GM21576 (cell line): ENCODE measurements around the gene LMNB1.

Experiments used
- ATAC-seq: cut with Tn5 transposase; IDR thresholded peaks from one replicate; pipeline ENCODE4 v1.9.1; 2021; ENCODE audit warnings: mild to moderate bottlenecking, moderate library complexity; ENCODE audit not compliant: unreplicated experiment

Gene LMNB1

DNA sequence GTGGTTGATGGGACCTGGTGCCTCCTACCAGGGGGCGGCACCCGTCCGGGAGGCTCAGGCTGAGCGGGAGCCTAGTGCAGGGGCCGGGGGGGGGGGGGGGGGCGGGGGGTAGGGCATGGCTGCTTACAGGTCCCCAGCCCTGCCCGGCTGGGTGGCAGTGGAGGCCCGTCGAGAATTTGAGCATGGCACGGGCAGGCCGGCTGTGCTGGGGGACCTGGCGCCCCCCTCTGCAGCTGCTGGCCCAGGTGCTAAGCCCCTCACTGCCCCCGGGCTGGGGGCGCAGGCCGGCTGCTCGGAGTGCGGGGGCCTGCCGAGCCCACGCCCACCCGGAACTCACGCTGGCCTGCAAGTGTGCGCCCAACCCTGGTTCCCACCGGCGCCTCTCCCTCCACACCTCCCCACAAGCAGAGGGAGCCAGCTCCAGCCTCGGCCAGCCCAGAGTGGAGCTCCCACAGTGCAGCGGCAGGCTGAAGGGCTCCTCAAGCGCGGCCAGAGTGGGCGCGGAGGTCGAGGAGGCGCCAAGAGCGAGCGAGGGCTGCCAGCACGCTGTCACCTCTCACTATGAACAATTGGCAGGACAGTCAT is 77.7 kb downstream of the LMNB1 start:
- ATAC-seq = no peak

DNA sequence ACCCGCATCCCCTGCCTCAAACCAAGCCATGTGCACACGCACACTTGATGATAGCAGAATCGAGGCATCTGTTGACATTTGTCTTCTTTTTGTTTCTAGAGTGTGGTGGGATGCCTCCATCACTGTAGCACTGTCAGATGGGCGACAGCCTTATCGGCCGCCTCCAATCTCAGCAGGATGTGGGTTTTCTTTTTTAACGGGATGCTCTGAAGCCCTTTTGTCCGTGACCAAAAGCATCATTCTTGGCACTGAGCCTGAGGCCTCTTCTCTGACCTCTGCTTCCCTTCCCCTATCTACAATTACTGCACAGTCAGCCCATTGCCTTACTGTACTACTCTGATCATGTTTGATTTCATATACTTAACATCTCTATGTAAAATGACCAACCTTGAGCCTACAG is 78.3 kb downstream of the LMNB1 start:
- ATAC-seq = no peak

GRCh38 chr5:126857472-126858410 is 80.8 kb downstream of the LMNB1 start:
- ATAC-seq = no peak

GRCh38 chr5:126858441-126858840 is 81.5 kb downstream of the LMNB1 start:
- ATAC-seq = no peak

GRCh38 chr5:126863402-126863801 is 86.5 kb downstream of the LMNB1 start:
- ATAC-seq = no peak

DNA sequence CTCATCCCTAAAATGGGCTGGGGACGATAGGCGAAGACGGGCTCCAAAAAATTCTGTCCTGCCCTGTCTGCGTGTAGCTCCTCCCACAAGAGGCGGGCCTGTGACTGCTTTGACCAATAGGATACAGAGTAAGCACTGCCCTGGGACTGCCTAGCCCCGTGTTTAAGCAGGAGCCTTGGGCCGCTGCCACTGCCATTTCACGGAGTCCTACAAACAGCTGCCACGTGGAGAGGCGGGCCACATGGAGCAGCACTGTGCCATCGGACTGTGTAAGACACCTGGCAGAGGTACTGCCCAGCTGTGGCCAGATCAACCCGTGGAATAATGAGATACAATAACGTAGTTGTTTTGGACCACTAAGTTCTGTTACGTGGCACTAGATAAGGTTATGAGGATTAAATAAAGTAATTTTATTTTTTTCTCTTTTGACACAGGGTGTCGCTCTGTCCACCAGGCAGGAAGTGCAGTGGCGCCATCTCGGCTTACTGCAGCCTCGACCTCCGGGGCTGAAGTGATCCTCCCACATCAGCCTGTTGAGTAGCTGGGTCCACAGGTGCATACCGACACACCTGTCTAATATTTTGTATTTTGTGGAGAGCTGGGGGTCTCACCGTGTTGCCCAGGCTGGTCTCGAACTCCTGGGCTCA is 87.2 kb downstream of the LMNB1 start:
- ATAC-seq = no peak

DNA sequence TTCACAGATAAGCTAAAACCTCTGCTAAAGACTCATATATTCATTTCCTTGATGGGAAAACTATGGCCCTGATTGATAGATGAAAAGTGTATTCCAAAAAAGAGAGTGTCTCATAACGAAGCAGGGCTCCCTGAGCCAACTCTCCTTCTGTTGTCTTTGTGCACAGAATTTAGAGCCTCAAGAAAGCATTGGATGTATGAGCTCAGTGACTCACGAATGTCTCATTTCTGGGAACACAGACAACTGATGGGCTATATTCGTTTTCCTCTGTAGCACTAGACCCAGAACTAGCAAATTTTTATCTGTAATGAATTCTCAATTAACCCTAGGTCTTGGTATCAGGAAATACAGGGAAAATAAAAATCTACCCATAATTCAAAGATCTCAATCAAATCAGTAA is 88.4 kb downstream of the LMNB1 start:
- no peak for ATAC-seq

- ATAC-seq = no peak
Observed at GRCh38 chr5:126866851-126867636, 90.1 kb downstream of the LMNB1 start.

GRCh38 chr5:126868338-126869004 is 91.5 kb downstream of the LMNB1 start:
- ATAC-seq = no peak

DNA sequence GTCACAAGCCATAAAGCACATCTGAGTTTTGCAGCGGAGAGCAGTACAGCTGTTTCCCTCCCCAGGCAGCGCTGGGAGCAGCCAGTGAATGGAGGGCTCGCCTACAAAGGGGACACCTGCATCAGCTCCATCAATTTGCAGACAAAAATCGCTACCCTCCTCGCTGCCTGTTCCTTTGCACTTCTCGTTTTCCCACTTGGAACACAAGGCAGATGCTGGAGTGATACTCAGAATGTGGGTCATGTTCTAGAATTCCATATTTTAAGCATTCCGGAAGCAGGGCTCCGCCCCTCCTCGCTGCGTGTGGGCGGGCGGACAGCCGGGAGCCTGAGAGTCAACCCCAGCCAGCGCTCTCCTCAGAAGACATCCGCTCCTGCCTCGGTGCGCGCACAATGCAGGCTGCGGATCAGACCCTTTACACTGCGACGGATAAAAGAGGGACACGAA is 92.1 kb downstream of the LMNB1 start:
- peak; percentile 78 for ATAC-seq

GRCh38 chr5:126871441-126871840 is 94.5 kb downstream of the LMNB1 start:
- no peak for ATAC-seq

- no peak for ATAC-seq
Observed at GRCh38 chr5:126872561-126873354, 95.8 kb downstream of the LMNB1 start.

DNA sequence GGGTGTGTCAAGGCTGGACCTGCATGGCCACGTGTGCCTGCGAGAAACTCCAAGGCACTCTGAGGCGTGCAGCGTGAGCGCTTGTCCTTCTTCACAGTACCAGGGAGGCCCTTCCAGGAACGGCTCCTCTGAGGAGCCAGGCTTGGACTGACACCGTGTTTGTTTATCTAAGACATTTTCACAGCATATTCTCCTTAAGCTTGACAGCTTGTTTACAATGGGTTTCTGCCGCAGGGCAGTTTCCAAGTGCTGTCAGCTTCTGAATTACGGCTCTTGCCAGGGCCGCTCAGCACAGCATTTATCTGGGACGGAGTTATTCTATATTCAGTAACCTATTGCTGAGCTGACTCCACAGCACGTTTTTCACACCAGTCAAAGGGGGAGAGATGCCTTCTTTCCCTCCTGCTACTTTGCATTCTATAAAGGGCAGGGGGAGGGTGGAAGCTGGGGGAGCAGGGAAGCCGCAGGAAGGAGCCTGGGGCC is 98.4 kb downstream of the LMNB1 start:
- ATAC-seq = no peak

DNA sequence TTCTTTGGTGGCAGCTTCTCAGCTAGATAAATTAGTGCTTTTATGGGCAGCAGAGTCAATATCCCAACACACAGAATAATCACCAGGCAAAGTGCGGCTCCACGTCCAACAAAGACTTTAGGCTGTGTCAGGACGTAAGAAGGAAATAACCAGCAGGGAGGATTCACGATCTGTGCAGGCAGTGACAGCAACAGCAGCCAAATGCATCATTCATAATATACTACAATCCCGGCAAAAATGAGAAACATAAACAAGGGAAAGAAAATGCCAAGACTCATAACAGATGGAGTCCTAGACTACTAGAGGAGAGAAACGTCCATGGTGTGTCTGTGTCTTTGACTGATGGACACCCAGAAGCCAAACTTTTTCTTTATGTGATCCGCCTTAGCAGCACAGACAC is 100.7 kb downstream of the LMNB1 start:
- ATAC-seq = no peak

DNA sequence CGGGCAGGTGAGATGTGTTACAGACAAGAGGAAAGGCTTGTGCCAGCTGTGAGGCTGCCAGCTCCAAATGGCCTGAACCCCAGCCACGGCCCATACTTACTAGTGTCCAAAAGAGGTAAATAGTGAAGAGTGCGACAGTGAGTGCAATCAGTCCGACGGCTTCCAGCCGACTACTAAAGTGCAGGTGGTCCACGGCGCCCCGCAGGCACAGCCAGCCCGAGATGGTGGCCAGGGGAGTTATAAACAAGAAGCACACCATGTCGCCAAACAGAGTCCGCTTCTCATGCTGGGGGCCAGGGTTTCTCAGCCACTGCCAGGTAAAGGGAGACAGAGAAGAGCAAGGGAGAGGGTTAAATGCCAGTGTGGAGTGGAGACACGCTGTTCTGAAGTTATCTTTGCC is 101.1 kb downstream of the LMNB1 start:
- ATAC-seq = no peak

- ATAC-seq = no peak
Observed at GRCh38 chr5:126878634-126879033, 101.7 kb downstream of the LMNB1 start.

DNA sequence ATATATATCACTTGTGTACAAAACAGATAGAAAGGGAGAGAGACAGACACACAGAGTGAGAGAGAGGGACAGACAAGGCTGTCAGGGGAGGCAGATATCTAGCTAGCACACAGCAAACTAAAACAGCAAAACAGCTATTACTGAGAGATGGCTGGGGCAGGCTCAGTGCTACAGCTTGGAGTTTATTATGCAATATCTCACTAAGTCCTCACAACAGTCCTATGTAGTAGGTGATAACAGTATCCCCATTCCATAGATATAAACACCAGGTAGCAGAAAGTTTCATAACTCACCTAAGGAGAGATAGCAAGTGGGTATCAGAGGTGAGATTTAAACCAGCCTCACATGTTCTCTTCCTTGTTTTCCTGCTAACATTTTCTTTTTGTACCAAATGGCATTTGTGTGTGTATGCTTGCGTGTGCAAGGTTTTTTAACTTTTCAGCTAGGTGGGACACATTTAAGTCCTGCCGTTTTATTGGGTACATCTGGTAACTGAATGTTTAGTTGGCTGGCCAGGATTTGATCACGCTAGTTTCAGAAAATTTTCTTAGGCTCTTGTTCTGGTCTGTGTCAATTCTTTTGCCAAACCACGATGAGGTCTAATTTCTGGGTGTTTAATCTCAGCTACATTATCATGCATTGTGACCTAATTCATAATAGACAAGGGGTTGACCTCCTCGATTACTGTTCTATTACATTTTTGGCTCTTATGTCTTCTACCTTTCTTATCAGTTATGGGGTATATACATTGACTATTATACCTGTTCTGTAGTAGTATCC is 105.1 kb downstream of the LMNB1 start:
- ATAC-seq = no peak

- ATAC-seq = no peak
Observed at GRCh38 chr5:126883564-126884245, 106.8 kb downstream of the LMNB1 start.
